DND-41 (cell line): ENCODE data around the gene PRR36.

ENCODE experiments used
- ATAC-seq: fragments of 200-7000 bp; cut with Tn5 transposase; 3 replicates; pipeline ENCODE4 v1.9.1; 2021; ENCODE audit warnings: low read depth; ENCODE audit not compliant: insufficient read depth
- DNase-seq: peaks from one replicate; pipeline ENCODE4 v3.0.0-alpha.2; 2020
- H2AFZ ChIP-seq: 2 replicates; pipeline ENCODE4 v1.6.0; 2012; ENCODE audit warnings: low read depth, low read length
- H3K27ac ChIP-seq: 2 replicates; pipeline ENCODE4 v1.5.1; 2012; ENCODE audit warnings: low read length, inconsistent platforms
- H3K27me3 ChIP-seq: fragments of 200-600 bp; sonication (generic); 2 replicates; pipeline ENCODE4 v1.6.0; 2012; ENCODE audit warnings: low read length, mild to moderate bottlenecking, inconsistent platforms; ENCODE audit not compliant: insufficient read depth, poor library complexity
- H3K36me3 ChIP-seq: 2 replicates; pipeline ENCODE4 v1.5.1; 2012; ENCODE audit warnings: low read length, inconsistent platforms; ENCODE audit not compliant: insufficient read depth
- H3K4me1 ChIP-seq: 2 replicates; pipeline ENCODE4 v1.5.1; 2012; ENCODE audit warnings: mild to moderate bottlenecking, low read length; ENCODE audit not compliant: insufficient read depth
- H3K4me2 ChIP-seq: 2 replicates; pipeline ENCODE4 v1.6.0; 2012; ENCODE audit warnings: mild to moderate bottlenecking, moderate library complexity, low read length, inconsistent platforms; ENCODE audit not compliant: insufficient read depth
- H3K4me3 ChIP-seq, 2 experiments: fragments of 200-600 bp in 1 of 2; shearing (Covaris generic) in 1 of 2; 2 replicates each; pipeline ENCODE4 v1.5.1; 2012 to 2016; ENCODE audit warnings: inconsistent platforms in 2 of 2, low read length in 2 of 2, mild to moderate bottlenecking in 2 of 2, low read depth in 1 of 2, moderate library complexity in 1 of 2
- H3K79me2 ChIP-seq: 2 replicates; pipeline ENCODE4 v1.6.0; 2012; ENCODE audit warnings: low read length, inconsistent platforms; ENCODE audit not compliant: insufficient read depth
- H3K9ac ChIP-seq: 2 replicates; pipeline ENCODE4 v1.6.0; 2012; ENCODE audit warnings: low read depth, mild to moderate bottlenecking, inconsistent platforms, low read length, moderate library complexity
- H3K9me3 ChIP-seq: 2 replicates; pipeline ENCODE4 v1.5.1; 2012; ENCODE audit warnings: low read length, moderate library complexity, mild to moderate bottlenecking, inconsistent platforms; ENCODE audit not compliant: insufficient read depth, severe bottlenecking
- H4K20me1 ChIP-seq: 2 replicates; pipeline ENCODE4 v1.6.0; 2012; ENCODE audit warnings: low read length; ENCODE audit not compliant: insufficient read depth
- EZH2 ChIP-seq: IDR thresholded peaks from 3 replicates; pipeline ENCODE4 v1.6.1; 2012; ENCODE audit warnings: borderline replicate concordance, low read depth, mild to moderate bottlenecking, moderate library complexity, low read length, inconsistent platforms; ENCODE audit not compliant: severe bottlenecking
- TF ChIP-seq, protein P1 (sequence below): IDR thresholded peaks from 2 replicates; pipeline ENCODE4 v1.5.1; 2012; ENCODE audit warnings: borderline replicate concordance, low read length, moderate library complexity, mild to moderate bottlenecking; ENCODE audit not compliant: poor library complexity, severe bottlenecking; ENCODE audit errors: extremely low read depth

PRR36 gene

GRCh38 chr19:7901337-7901736, 27.1 kb upstream of the PRR36 start:
- H3K27ac ChIP-seq: no peak overlapping the region
- H3K9ac ChIP-seq: no peak overlapping the region
- peaks cover 32% of the 10 kb centered on the region for H3K79me2 ChIP-seq
- no peaks in the 10 kb centered on the region for H3K9me3 ChIP-seq
- H4K20me1 ChIP-seq: peaks cover 23% of the 10 kb centered on the region
- no peak overlapping the region for H3K4me3 ChIP-seq
- peaks cover 32% of the 10 kb centered on the region for H3K4me1 ChIP-seq
- no peak for ATAC-seq
- no peaks in the 10 kb centered on the region for H3K27me3 ChIP-seq
- no peak overlapping the region for H2AFZ ChIP-seq
- peaks cover 20% of the 10 kb centered on the region for H3K36me3 ChIP-seq
- no peak for DNase-seq
- no peak overlapping the region for H3K4me2 ChIP-seq
- no peak for TF ChIP-seq EZH2
- TF ChIP-seq, protein P1, sequence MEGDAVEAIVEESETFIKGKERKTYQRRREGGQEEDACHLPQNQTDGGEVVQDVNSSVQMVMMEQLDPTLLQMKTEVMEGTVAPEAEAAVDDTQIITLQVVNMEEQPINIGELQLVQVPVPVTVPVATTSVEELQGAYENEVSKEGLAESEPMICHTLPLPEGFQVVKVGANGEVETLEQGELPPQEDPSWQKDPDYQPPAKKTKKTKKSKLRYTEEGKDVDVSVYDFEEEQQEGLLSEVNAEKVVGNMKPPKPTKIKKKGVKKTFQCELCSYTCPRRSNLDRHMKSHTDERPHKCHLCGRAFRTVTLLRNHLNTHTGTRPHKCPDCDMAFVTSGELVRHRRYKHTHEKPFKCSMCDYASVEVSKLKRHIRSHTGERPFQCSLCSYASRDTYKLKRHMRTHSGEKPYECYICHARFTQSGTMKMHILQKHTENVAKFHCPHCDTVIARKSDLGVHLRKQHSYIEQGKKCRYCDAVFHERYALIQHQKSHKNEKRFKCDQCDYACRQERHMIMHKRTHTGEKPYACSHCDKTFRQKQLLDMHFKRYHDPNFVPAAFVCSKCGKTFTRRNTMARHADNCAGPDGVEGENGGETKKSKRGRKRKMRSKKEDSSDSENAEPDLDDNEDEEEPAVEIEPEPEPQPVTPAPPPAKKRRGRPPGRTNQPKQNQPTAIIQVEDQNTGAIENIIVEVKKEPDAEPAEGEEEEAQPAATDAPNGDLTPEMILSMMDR: no peak

- Histone ChIP-seq H3K27ac (no peak overlapping the region), H3K4me2 (no peak overlapping the region), H3K9ac (no peak overlapping the region), H2AFZ (no peak overlapping the region), H3K4me1 (peaks cover 28% of the 10 kb centered on the region), H3K27me3 (no peaks in the 10 kb centered on the region), H3K79me2 (peaks cover 28% of the 10 kb centered on the region), H3K9me3 (no peaks in the 10 kb centered on the region), H3K4me3 (no peak overlapping the region), H3K36me3 (peaks cover 16% of the 10 kb centered on the region), H4K20me1 (peaks cover 19% of the 10 kb centered on the region)
- TF ChIP-seq EZH2: no peak
- TF ChIP-seq, protein P1: no peak
- ATAC-seq (no peak), DNase-seq (no peak)
Measured at GRCh38 chr19:7900931-7901330, 26.7 kb upstream of the PRR36 start.

GRCh38 chr19:7900401-7900870, 26.2 kb upstream of the PRR36 start:
- no peak overlapping the region for H3K9ac ChIP-seq
- H4K20me1 ChIP-seq: peaks cover 14% of the 10 kb centered on the region
- H3K4me1 ChIP-seq: peaks cover 23% of the 10 kb centered on the region
- TF ChIP-seq, protein P1: no peak
- no peak for TF ChIP-seq EZH2
- H3K36me3 ChIP-seq: peaks cover 11% of the 10 kb centered on the region
- H3K27ac ChIP-seq: no peak overlapping the region
- ATAC-seq: no peak
- H3K4me2 ChIP-seq: no peak overlapping the region
- no peaks in the 10 kb centered on the region for H3K27me3 ChIP-seq
- no peak for DNase-seq
- no peak overlapping the region for H3K4me3 ChIP-seq
- no peaks in the 10 kb centered on the region for H3K9me3 ChIP-seq
- peaks cover 23% of the 10 kb centered on the region for H3K79me2 ChIP-seq
- no peak overlapping the region for H2AFZ ChIP-seq
